H9 (cell line): ENCODE results near the gene TXNDC5. TPM values are rescaled to one million over a fixed set of nuclear protein-coding genes. Genes with fewer than 3 reads are reported as not detected.
"Not testable (repeated sequence)": the region's sequence is repeated elsewhere in the genome, so short reads cannot be mapped to it uniquely, and the experiment has no call there.

ENCODE experiments used
- DNase-seq: peaks from one replicate; pipeline ENCODE4 v3.0.0-alpha.2; 2017
- H2AFZ ChIP-seq: one replicate; pipeline ENCODE4 v1.6.1; 2013; ENCODE audit warnings: mild to moderate bottlenecking, low read length, control low read depth, moderate library complexity
- H2AK5ac ChIP-seq: 2 replicates; pipeline ENCODE4 v1.6.1; 2013; ENCODE audit warnings: low read length, control low read depth, mixed read lengths; ENCODE audit not compliant: insufficient read length
- H2BK120ac ChIP-seq: one replicate; pipeline ENCODE4 v1.6.1; 2013; ENCODE audit warnings: low read depth, mild to moderate bottlenecking, low read length, control low read depth, inconsistent platforms; ENCODE audit not compliant: poor library complexity, severe bottlenecking
- H2BK12ac ChIP-seq: 2 replicates; pipeline ENCODE4 v1.6.1; 2013; ENCODE audit warnings: low read length, control low read depth, mixed read lengths, low read depth; ENCODE audit not compliant: insufficient read length
- H2BK15ac ChIP-seq: 2 replicates; pipeline ENCODE4 v1.6.1; 2013; ENCODE audit warnings: low read depth, low read length, control low read depth
- H2BK20ac ChIP-seq: one replicate; pipeline ENCODE4 v1.6.1; 2013; ENCODE audit warnings: low read depth, mild to moderate bottlenecking, low read length, control low read depth, inconsistent platforms; ENCODE audit not compliant: poor library complexity, severe bottlenecking
- H2BK5ac ChIP-seq: 2 replicates; pipeline ENCODE4 v1.6.1; 2013; ENCODE audit warnings: low read length, control low read depth, mixed read lengths; ENCODE audit not compliant: insufficient read length
- H3K14ac ChIP-seq: 2 replicates; pipeline ENCODE4 v1.6.1; 2013; ENCODE audit warnings: low read length, control low read depth; ENCODE audit not compliant: insufficient read depth
- H3K18ac ChIP-seq: 2 replicates; pipeline ENCODE4 v1.6.1; 2013; ENCODE audit warnings: low read depth, mild to moderate bottlenecking, mixed read lengths, low read length, control low read depth; ENCODE audit not compliant: insufficient read length
- H3K23ac ChIP-seq: 2 replicates; pipeline ENCODE4 v1.6.1; 2013; ENCODE audit warnings: low read length, control low read depth, mixed read lengths, low read depth; ENCODE audit not compliant: insufficient read length
- H3K23me2 ChIP-seq: 2 replicates; pipeline ENCODE4 v1.6.1; 2013; ENCODE audit warnings: low read depth, mild to moderate bottlenecking, mixed read lengths, low read length, control low read depth; ENCODE audit not compliant: insufficient read length, poor library complexity, severe bottlenecking
- H3K27ac ChIP-seq: 2 replicates; pipeline ENCODE4 v1.5.1; 2013; ENCODE audit warnings: low read length, control low read depth, mixed read lengths, low read depth; ENCODE audit not compliant: insufficient read length
- H3K27me3 ChIP-seq: 2 replicates; pipeline ENCODE4 v1.6.1; 2013; ENCODE audit warnings: low read length, control low read depth, inconsistent platforms; ENCODE audit not compliant: insufficient read depth
- H3K4ac ChIP-seq: 2 replicates; pipeline ENCODE4 v1.6.1; 2013; ENCODE audit warnings: low read depth, mild to moderate bottlenecking, control low read depth, inconsistent platforms, low read length, moderate library complexity
- H3K4me1 ChIP-seq: 2 replicates; pipeline ENCODE4 v1.6.1; 2013; ENCODE audit warnings: low read length, control low read depth, inconsistent platforms; ENCODE audit not compliant: insufficient read depth
- H3K4me2 ChIP-seq: 2 replicates; pipeline ENCODE4 v1.6.1; 2013; ENCODE audit warnings: low read length, control low read depth, mixed read lengths; ENCODE audit not compliant: insufficient read length, insufficient read depth
- H3K56ac ChIP-seq: 2 replicates; pipeline ENCODE4 v1.6.1; 2013; ENCODE audit warnings: low read depth, mild to moderate bottlenecking, mixed read lengths, low read length, control low read depth; ENCODE audit not compliant: insufficient read length
- H3K79me1 ChIP-seq: 2 replicates; pipeline ENCODE4 v1.6.1; 2013; ENCODE audit warnings: low read depth, mild to moderate bottlenecking, moderate library complexity, low read length, control low read depth, inconsistent platforms; ENCODE audit not compliant: insufficient read depth, poor library complexity, severe bottlenecking
- H3K79me2 ChIP-seq: 2 replicates; pipeline ENCODE4 v1.6.1; 2013; ENCODE audit warnings: low read length, control low read depth, inconsistent platforms; ENCODE audit not compliant: insufficient read depth
- H3K9ac ChIP-seq: 2 replicates; pipeline ENCODE4 v1.6.1; 2013; ENCODE audit warnings: low read length, control low read depth, mixed read lengths; ENCODE audit not compliant: insufficient read length; ENCODE audit errors: extremely low read depth
- H3K9me3 ChIP-seq: one replicate; pipeline ENCODE4 v1.6.1; 2013; ENCODE audit warnings: low read depth, low read length, inconsistent platforms; ENCODE audit not compliant: control insufficient read depth
- H3T11ph ChIP-seq: one replicate; pipeline ENCODE4 v1.6.1; 2013; ENCODE audit warnings: mild to moderate bottlenecking, low read length, control low read depth, inconsistent platforms
- H4K20me1 ChIP-seq: one replicate; pipeline ENCODE4 v1.6.1; 2013; ENCODE audit not compliant: control insufficient read depth, insufficient read length, insufficient read depth
- H4K5ac ChIP-seq: 2 replicates; pipeline ENCODE4 v1.6.1; 2013; ENCODE audit warnings: low read depth, mild to moderate bottlenecking, mixed read lengths, low read length, control low read depth; ENCODE audit not compliant: insufficient read length
- H4K8ac ChIP-seq: replicated peaks from 2 replicates; pipeline ENCODE4 v1.6.1; 2013; ENCODE audit warnings: low read length, control low read depth, mixed read lengths, low read depth; ENCODE audit not compliant: insufficient read length
- H4K91ac ChIP-seq: 2 replicates; pipeline ENCODE4 v1.6.1; 2013; ENCODE audit warnings: low read depth, mild to moderate bottlenecking, moderate library complexity, mixed read lengths, low read length, control low read depth; ENCODE audit not compliant: insufficient read length
- H3K27ac Mint-ChIP-seq, 3 experiments: 2 replicates in 2 of 3; 3 replicates in 1 of 3; pipeline ENCODE4 v1.8.0; 2020 to 2021; ENCODE audit warnings: mixed read lengths in 3 of 3, mild to moderate bottlenecking in 1 of 3, moderate library complexity in 1 of 3
- H3K27me3 Mint-ChIP-seq: 2 replicates; pipeline ENCODE4 v1.8.0; 2021; ENCODE audit warnings: low read depth, mild to moderate bottlenecking, moderate library complexity, mixed read lengths
- H3K36me3 Mint-ChIP-seq, 3 experiments: 2 replicates in 2 of 3; 3 replicates in 1 of 3; pipeline ENCODE4 v1.8.0; 2020 to 2021; ENCODE audit warnings: low read depth in 3 of 3, mixed read lengths in 3 of 3; ENCODE audit not compliant: insufficient read depth in 1 of 3
- H3K4me1 Mint-ChIP-seq, 2 experiments: 2 replicates each; pipeline ENCODE4 v1.8.0; 2020; ENCODE audit warnings: mixed read lengths in 2 of 2
- H3K4me3 Mint-ChIP-seq, 2 experiments: 2 replicates in 1 of 2; 3 replicates in 1 of 2; pipeline ENCODE4 v1.8.0; 2020 to 2021; ENCODE audit warnings: mild to moderate bottlenecking in 2 of 2, mixed read lengths in 2 of 2, moderate library complexity in 1 of 2
- H3K9me3 Mint-ChIP-seq, 2 experiments: 2 replicates in 1 of 2; 3 replicates in 1 of 2; pipeline ENCODE4 v1.8.0; 2020; ENCODE audit warnings: mild to moderate bottlenecking in 2 of 2, mixed read lengths in 2 of 2, moderate library complexity in 1 of 2
- CTCF ChIP-seq: fragments of 200-600 bp; sonication (generic); conservative IDR thresholded peaks from 3 replicates; pipeline ENCODE4 v1.8.0; 2021; ENCODE audit warnings: antibody characterized with exemption, mild to moderate bottlenecking
- WGBS: extraction: QIAGEN DNeasy Blood & Tissue Kit; methylation state at CpG from one replicate; pipeline ENCODE4 v1.1.7; 2013; ENCODE audit warnings: missing lambda C conversion rate, low lambda C conversion rate, mixed read lengths; ENCODE audit not compliant: insufficient read length; ENCODE audit errors: extremely low coverage; 5-methylcytosine and 5-hydroxymethylcytosine counted together
- total RNA-seq: library from RNA; stranded (reverse); gene quantifications from 2 replicates; pipeline ENCODE4 v1.2.1, GENCODE V29; 2021

TXNDC5 gene
- total RNA-seq, 1 experiment from 2014 or later: 130 TPM

- no CpG with 5 or more reads among the region's 12 CpGs for WGBS
- H2BK12ac ChIP-seq: no peak overlapping the region
- no peaks in the 10 kb centered on the region for H3K27me3 Mint-ChIP-seq
- H3K79me1 ChIP-seq: no peaks in the 10 kb centered on the region
- H3K36me3 Mint-ChIP-seq: peaks cover 45 to 92% (median 87%) of the 10 kb centered on the region in 3 experiments
- no peak overlapping the region for H3K9ac ChIP-seq
- H2BK15ac ChIP-seq: no peak overlapping the region
- no peak overlapping the region for H4K91ac ChIP-seq
- H2BK20ac ChIP-seq: no peak overlapping the region
- no peaks in the 10 kb centered on the region for H4K20me1 ChIP-seq
- no peak overlapping the region for H3K56ac ChIP-seq
- no peak overlapping the region for H3K4ac ChIP-seq
- no peaks in the 10 kb centered on the region for H3K79me2 ChIP-seq
- no peaks in the 10 kb centered on the region for H3K9me3 Mint-ChIP-seq
- H3K14ac ChIP-seq: no peak overlapping the region
- H4K8ac ChIP-seq: no peak overlapping the region
- H3K4me3 Mint-ChIP-seq: no peak overlapping the region
- no peak overlapping the region for H3K27ac ChIP-seq
- no peak overlapping the region for H4K5ac ChIP-seq
- no peak overlapping the region for H3K27ac Mint-ChIP-seq
- DNase-seq: no peak
- no peaks in the 10 kb centered on the region for H3K9me3 ChIP-seq
- no peak overlapping the region for H3T11ph ChIP-seq
- H2BK5ac ChIP-seq: no peak overlapping the region
- no peaks in the 10 kb centered on the region for H3K4me1 Mint-ChIP-seq
- no peak overlapping the region for H3K18ac ChIP-seq
- no peak overlapping the region for H2AK5ac ChIP-seq
- H2BK120ac ChIP-seq: no peak overlapping the region
- no peaks in the 10 kb centered on the region for H3K23me2 ChIP-seq
- no peak for TF ChIP-seq CTCF
- no peaks in the 10 kb centered on the region for H3K27me3 ChIP-seq
- no peak overlapping the region for H3K23ac ChIP-seq
- H3K4me1 ChIP-seq: no peaks in the 10 kb centered on the region
- no peak overlapping the region for H3K4me2 ChIP-seq
- no peak overlapping the region for H2AFZ ChIP-seq
Measured at GRCh38 chr6:7893342-7893741, 17.2 kb downstream of the TXNDC5 start.

GRCh38 chr6:7892367-7892766 lies 18.2 kb downstream of the TXNDC5 start:
- not testable (repeated sequence) for H2BK20ac ChIP-seq, H4K8ac ChIP-seq, H3K4me1 Mint-ChIP-seq, H3K4me2 ChIP-seq, H4K5ac ChIP-seq, H2AFZ ChIP-seq, H2AK5ac ChIP-seq, H2BK120ac ChIP-seq, H3K79me1 ChIP-seq, H3K79me2 ChIP-seq, H3K9me3 Mint-ChIP-seq, H3K4ac ChIP-seq, H3K27me3 ChIP-seq, H3K14ac ChIP-seq, H2BK5ac ChIP-seq, H3K23ac ChIP-seq, H3K9me3 ChIP-seq, H3K23me2 ChIP-seq, H3K18ac ChIP-seq, H3K4me3 Mint-ChIP-seq, H4K91ac ChIP-seq, H3K9ac ChIP-seq, H3K4me1 ChIP-seq, H3K56ac ChIP-seq, H3K27ac ChIP-seq, H4K20me1 ChIP-seq, H2BK12ac ChIP-seq, H3T11ph ChIP-seq, H2BK15ac ChIP-seq, H3K27ac Mint-ChIP-seq, DNase-seq, H3K27me3 Mint-ChIP-seq
- peaks cover 45 to 92% (median 87%) of the 10 kb centered on the region in 3 experiments for H3K36me3 Mint-ChIP-seq
- WGBS: no CpG with 5 or more reads among the region's 4 CpGs
